Esophagus muscularis mucosa (tissue), 4 donors: ENCODE measurements around the gene MAGI1. TPM values are rescaled to one million over a fixed set of nuclear protein-coding genes. Genes with fewer than 3 reads are reported as not detected.

Source experiments
- DNase-seq: peaks from one replicate; pipeline ENCODE4 v3.0.0-alpha.2; 2017; ENCODE audit errors: extremely low spot score
- H3K27ac ChIP-seq, 4 donors: fragments of 200-600 bp; sonication (generic); replicated peaks in 1 of 4; 1 replicate in 3 of 4; 2 replicates in 1 of 4; pipeline ENCODE4 v1.5.1; 2016 to 2019; ENCODE audit warnings: mild to moderate bottlenecking in 1 of 4
- H3K27me3 ChIP-seq, 4 donors: fragments of 200-600 bp; sonication (generic); one replicate each; pipeline versions ENCODE4 v1.5.1 to v1.6.0; 2016 to 2019
- H3K36me3 ChIP-seq, 4 donors: fragments of 200-600 bp; sonication (generic); one replicate each; pipeline ENCODE4 v1.5.1; 2016 to 2019
- H3K4me1 ChIP-seq, 4 donors: fragments of 200-600 bp; sonication (generic); one replicate each; pipeline ENCODE4 v1.5.1; 2016 to 2019
- H3K4me3 ChIP-seq, 4 donors: fragments of 200-600 bp; sonication (generic); 1 replicate in 2 of 4; 2 replicates in 2 of 4; pipeline ENCODE4 v1.5.1; 2016 to 2019; ENCODE audit warnings: mild to moderate bottlenecking in 4 of 4, moderate library complexity in 1 of 4
- H3K9me3 ChIP-seq, 4 donors: fragments of 200-600 bp; sonication (generic); 1 replicate in 3 of 4; 2 replicates in 1 of 4; pipeline ENCODE4 v1.5.1; 2016 to 2019
- EP300 ChIP-seq: sonication (generic); formaldehyde crosslinking; IDR thresholded peaks from one replicate; pipeline ENCODE4 v1.6.1; 2017; ENCODE audit warnings: antibody characterized with exemption
- POLR2A ChIP-seq: fragments of 450-650 bp; IDR thresholded peaks from one replicate; pipeline ENCODE4 v1.6.1; 2017; ENCODE audit warnings: antibody characterized with exemption, moderate library complexity, mild to moderate bottlenecking, low read depth
- POLR2AphosphoS5 ChIP-seq, 2 donors: sonication (generic); formaldehyde crosslinking; IDR thresholded peaks; one replicate each; pipeline ENCODE4 v1.6.1; 2017; ENCODE audit warnings: antibody characterized with exemption in 2 of 2
- WGBS: methylation state at CpG from one replicate; pipeline ENCODE4 v1.1.5; 2018; 5-methylcytosine and 5-hydroxymethylcytosine counted together
- intact Hi-C: fragments of 100-400 bp; cut with DNase I; formaldehyde crosslinking; loops from one replicate; pipeline ENCODE4 v1.15.1; 2023
- total RNA-seq, 4 donors: library from RNA; depleted of rRNA; stranded (reverse); fragments of >200 nt; gene quantifications; one replicate each; pipeline versions ENCODE4 v1.1.0 to v1.2.1, GENCODE V29; 2016
- TF ChIP-seq, protein P1 (sequence below), 3 experiments: fragments of 200-600 bp in 2 of 3; fragments of 450-650 bp in 1 of 3; sonication (generic) in 2 of 3; IDR thresholded peaks; one replicate each; pipeline ENCODE4 v1.5.1; 2017 to 2019; ENCODE audit warnings: antibody characterized with exemption in 3 of 3, mild to moderate bottlenecking in 2 of 3, moderate library complexity in 1 of 3

The MAGI1 gene
- total RNA-seq, 4 donors from 2014 or later: 17.1 to 35.1 (median 25.2) TPM

DNA sequence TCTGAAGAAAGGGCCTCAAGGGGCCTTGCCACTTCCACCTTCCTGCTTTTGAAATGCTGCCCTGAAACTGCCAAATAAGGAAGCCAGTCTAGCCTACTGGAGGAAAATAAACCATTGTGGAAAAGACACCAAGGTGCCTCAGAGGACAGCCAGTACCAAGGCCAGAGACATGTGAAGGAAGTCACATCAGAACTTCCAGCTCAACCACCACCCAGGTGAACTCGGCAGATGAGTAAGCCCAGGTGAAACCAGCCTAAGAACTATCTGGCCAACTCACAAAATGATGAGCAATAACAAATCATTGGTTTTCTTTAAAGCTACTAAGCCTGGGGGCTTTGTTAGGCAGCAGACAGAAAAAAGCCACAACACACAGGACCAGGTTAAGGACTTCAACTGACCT is 103.0 kb downstream of the MAGI1 start:
- H3K4me3 ChIP-seq: no peak overlapping the region
- H3K27me3 ChIP-seq: no peaks in the 10 kb centered on the region
- no peaks in the 10 kb centered on the region for H3K36me3 ChIP-seq
- 90% methylated on average over 1 of the region's 1 CpG for WGBS
- intact Hi-C loops: no loop called here
- no peak for DNase-seq
- peaks cover 0 to 26% (median 2%) of the 10 kb centered on the region in 4 donors for H3K4me1 ChIP-seq
- no peak overlapping the region for H3K27ac ChIP-seq
- TF ChIP-seq POLR2AphosphoS5 (IDR thresholded peaks at IDR 0.05) (no peak), POLR2A (no peak), EP300 (no peak)
- TF ChIP-seq, protein P1, sequence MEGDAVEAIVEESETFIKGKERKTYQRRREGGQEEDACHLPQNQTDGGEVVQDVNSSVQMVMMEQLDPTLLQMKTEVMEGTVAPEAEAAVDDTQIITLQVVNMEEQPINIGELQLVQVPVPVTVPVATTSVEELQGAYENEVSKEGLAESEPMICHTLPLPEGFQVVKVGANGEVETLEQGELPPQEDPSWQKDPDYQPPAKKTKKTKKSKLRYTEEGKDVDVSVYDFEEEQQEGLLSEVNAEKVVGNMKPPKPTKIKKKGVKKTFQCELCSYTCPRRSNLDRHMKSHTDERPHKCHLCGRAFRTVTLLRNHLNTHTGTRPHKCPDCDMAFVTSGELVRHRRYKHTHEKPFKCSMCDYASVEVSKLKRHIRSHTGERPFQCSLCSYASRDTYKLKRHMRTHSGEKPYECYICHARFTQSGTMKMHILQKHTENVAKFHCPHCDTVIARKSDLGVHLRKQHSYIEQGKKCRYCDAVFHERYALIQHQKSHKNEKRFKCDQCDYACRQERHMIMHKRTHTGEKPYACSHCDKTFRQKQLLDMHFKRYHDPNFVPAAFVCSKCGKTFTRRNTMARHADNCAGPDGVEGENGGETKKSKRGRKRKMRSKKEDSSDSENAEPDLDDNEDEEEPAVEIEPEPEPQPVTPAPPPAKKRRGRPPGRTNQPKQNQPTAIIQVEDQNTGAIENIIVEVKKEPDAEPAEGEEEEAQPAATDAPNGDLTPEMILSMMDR (IDR thresholded peaks at IDR 0.05): no peak
- H3K9me3 ChIP-seq: peaks cover 0 to 8% (median 3%) of the 10 kb centered on the region in 4 donors

DNA sequence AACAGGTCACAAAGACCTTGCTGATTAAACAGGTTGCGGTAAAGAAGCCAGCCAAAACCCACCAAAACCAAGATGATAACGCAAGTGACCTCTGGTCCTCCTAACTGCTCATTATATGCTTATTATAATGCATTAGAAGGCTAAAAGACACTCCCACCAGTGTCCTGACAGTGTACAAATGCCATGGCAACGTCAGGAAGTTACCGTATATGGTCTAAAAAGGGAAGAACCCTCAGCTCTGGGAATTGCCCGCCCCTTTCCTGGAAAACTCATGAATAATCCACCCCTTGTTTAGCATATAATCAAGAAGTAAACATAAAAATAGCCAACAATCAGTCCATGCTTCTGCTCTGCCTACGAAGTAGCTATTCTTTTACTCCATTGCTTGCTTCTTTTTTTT is 108.1 kb downstream of the MAGI1 start:
- intact Hi-C loops: no loop called here
- Histone ChIP-seq H3K27ac (no peak overlapping the region), H3K4me1 (no peaks in the 10 kb centered on the region), H3K27me3 (no peaks in the 10 kb centered on the region), H3K4me3 (no peak overlapping the region), H3K9me3 (peaks cover 0 to 8% (median 3%) of the 10 kb centered on the region in 4 donors), H3K36me3 (no peaks in the 10 kb centered on the region)
- TF ChIP-seq EP300 (no peak), POLR2A (no peak), POLR2AphosphoS5 (IDR thresholded peaks at IDR 0.05) (no peak)
- TF ChIP-seq, protein P1 (IDR thresholded peaks at IDR 0.05): no peak
- WGBS: 93% methylated on average over 6 of the region's 6 CpGs
- no peak for DNase-seq

DNA sequence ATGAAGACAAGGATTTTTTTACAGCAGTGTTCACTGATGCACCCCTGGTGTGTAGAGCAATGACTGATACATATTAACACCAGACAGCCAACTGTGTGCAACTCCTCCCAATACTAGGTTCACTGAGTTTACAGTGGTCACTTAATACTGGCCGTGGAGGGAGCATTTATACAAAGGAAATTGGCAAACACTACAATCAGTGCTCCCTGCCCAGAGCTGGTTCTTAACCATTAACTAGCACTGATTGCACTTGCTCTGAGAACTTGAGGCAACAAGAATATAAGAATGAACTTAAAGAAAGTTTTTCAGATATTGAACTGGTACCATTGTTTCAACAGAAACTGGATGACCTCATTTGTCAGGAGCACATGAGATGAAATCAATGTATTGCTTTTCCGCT is 110.6 kb downstream of the MAGI1 start:
- TF ChIP-seq POLR2A: no peak
- TF ChIP-seq, protein P1 (IDR thresholded peaks at IDR 0.05): no peak
- no peak for TF ChIP-seq POLR2AphosphoS5 (IDR thresholded peaks at IDR 0.05)
- no peak for TF ChIP-seq EP300
- intact Hi-C loops: no loop called here
- peaks cover 0 to 3% (median 1%) of the 10 kb centered on the region in 4 donors for H3K9me3 ChIP-seq
- H3K4me3 ChIP-seq: no peak overlapping the region
- no peak overlapping the region for H3K27ac ChIP-seq
- no peaks in the 10 kb centered on the region for H3K36me3 ChIP-seq
- 76% methylated on average over 2 of the region's 2 CpGs for WGBS
- H3K27me3 ChIP-seq: no peaks in the 10 kb centered on the region
- DNase-seq: no peak
- peaks cover 0 to 5% (median 0%) of the 10 kb centered on the region in 4 donors for H3K4me1 ChIP-seq

DNA sequence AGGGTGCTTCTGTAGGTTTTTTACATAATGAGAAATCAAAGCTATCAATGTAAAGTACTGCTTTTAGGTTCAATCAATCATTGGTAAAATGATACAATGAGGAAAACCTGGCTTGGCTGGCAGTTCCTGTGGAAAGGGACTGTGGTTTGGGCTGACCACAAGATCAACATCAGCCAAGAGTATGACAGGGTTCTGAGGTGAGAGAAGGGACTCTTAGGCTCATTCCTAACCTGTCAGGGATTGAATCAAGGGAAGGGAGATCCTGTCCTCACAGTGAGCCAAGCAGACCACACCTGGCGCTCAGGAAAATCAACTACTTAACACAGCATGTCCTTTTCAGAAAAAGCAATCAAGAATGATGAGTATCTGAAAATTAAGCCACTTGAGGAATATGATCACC is 111.1 kb downstream of the MAGI1 start:
- no peak for DNase-seq

More for the DNA sequence above, 111.1 kb downstream of the MAGI1 start:
- Histone ChIP-seq H3K27me3 (no peaks in the 10 kb centered on the region), H3K36me3 (no peaks in the 10 kb centered on the region), H3K4me1 (peaks cover 0 to 5% (median 0%) of the 10 kb centered on the region in 4 donors), H3K4me3 (no peak overlapping the region), H3K27ac (no peak overlapping the region), H3K9me3 (no peaks in the 10 kb centered on the region)
- no peak for TF ChIP-seq POLR2AphosphoS5 (IDR thresholded peaks at IDR 0.05)
- TF ChIP-seq, protein P1 (IDR thresholded peaks at IDR 0.05): no peak
- 100% methylated on average over 1 of the region's 1 CpG for WGBS
- intact Hi-C loops: no loop called here
